ENCODE measurements around the gene RPS18. TPM values are rescaled to one million over a fixed set of nuclear protein-coding genes. Genes with fewer than 3 reads are reported as not detected.
"Not testable (repeated sequence)": the region's sequence is repeated elsewhere in the genome, so short reads cannot be mapped to it uniquely, and the experiment has no call there.

Gene RPS18
- total RNA-seq, 2 experiments from 2014 or later: 2,792 to 2,813 TPM

- ChIA-PET CTCF (interaction anchor here (1.1 to 3.2 kb wide), 6 partner anchors 10 to 112 kb away, joined by 3 to 51 read pairs (median 10); partner anchors contain the start of genes PFDN6, RGL2 and WDR46), POLR2A (interaction anchor here (2.2 to 4.4 kb wide), 3 partner anchors 11 to 20 kb away, joined by 5 to 54 read pairs (median 50); partner anchors contain the start of genes PFDN6, RGL2 and WDR46)
- Mint-ChIP-seq H3K27ac (peak overlapping the region; percentile 77), H3K4me1 (ENCODE audit: low read depth) (peaks cover 52% of the 10 kb centered on the region), H3K36me3 (ENCODE audit: low read depth) (peaks cover 74% of the 10 kb centered on the region), H3K4me3 (peak overlapping the region; percentile 90), H3K27me3 (ENCODE audit: low read depth) (no peaks in the 10 kb centered on the region), H3K9me3 (ENCODE audit: insufficient read depth) (no peaks in the 10 kb centered on the region)
- no peak for ATAC-seq
- DNase-seq: no peak
Observed at GRCh38 chr6:33278810-33279209, 6.9 kb downstream of the RPS18 start.

- no peaks in the 10 kb centered on the region for H3K9me3 Mint-ChIP-seq (ENCODE audit: insufficient read depth)
- H3K4me1 Mint-ChIP-seq (ENCODE audit: low read depth): peaks cover 50% of the 10 kb centered on the region
- DNase-seq (no peak), ATAC-seq (no peak)
- no peaks in the 10 kb centered on the region for H3K27me3 Mint-ChIP-seq (ENCODE audit: low read depth)
- POLR2A ChIA-PET: interaction anchor here (0.6 to 4.4 kb wide), 5 partner anchors 8 to 129 kb away, joined by 3 to 54 read pairs (median 3); partner anchors contain the start of genes PFDN6, RGL2 and WDR46
- H3K27ac Mint-ChIP-seq: peak overlapping the region; percentile 77
- CTCF ChIA-PET: interaction anchor here (0.8 to 3.2 kb wide), 6 partner anchors 10 to 112 kb away, joined by 3 to 51 read pairs (median 5); partner anchors contain the start of genes PFDN6, RGL2 and WDR46
- H3K36me3 Mint-ChIP-seq (ENCODE audit: low read depth): peaks cover 74% of the 10 kb centered on the region
- H3K4me3 Mint-ChIP-seq: peak overlapping the region; percentile 90
Observed at GRCh38 chr6:33279257-33279695, 7.4 kb downstream of the RPS18 start.

- Mint-ChIP-seq H3K4me1 (ENCODE audit: low read depth) (peaks cover 42% of the 10 kb centered on the region), H3K27me3 (ENCODE audit: low read depth) (no peaks in the 10 kb centered on the region), H3K4me3 (no peak overlapping the region), H3K9me3 (ENCODE audit: insufficient read depth) (no peaks in the 10 kb centered on the region), H3K36me3 (ENCODE audit: low read depth) (peaks cover 71% of the 10 kb centered on the region), H3K27ac (peak overlapping the region; percentile 61)
- ATAC-seq: no peak
- no peak for DNase-seq
- CTCF ChIA-PET: interaction anchor here (0.8 to 1.0 kb wide), 2 partner anchors 9 to 10 kb away, joined by 3 to 5 read pairs; partner anchors contain the start of genes PFDN6 and WDR46
- POLR2A ChIA-PET: interaction anchor here (0.6 to 4.4 kb wide), 5 partner anchors 8 to 129 kb away, joined by 3 to 54 read pairs (median 3); partner anchors contain the start of gene RGL2
Observed at GRCh38 chr6:33279971-33280511, 8.2 kb downstream of the RPS18 start.

GRCh38 chr6:33280539-33280938 is 8.7 kb downstream of the RPS18 start:
- H3K27ac Mint-ChIP-seq: peak overlapping the region; percentile 50
- H3K27me3 Mint-ChIP-seq (ENCODE audit: low read depth): no peaks in the 10 kb centered on the region
- ATAC-seq: no peak
- POLR2A ChIA-PET: interaction anchor here (1.1 kb wide), 1 partner anchor 33 kb away, joined by 3 read pairs; no protein-coding TSS in a partner anchor
- CTCF ChIA-PET: interaction anchor here (0.8 kb wide), 1 partner anchor 9 kb away, joined by 3 read pairs; the partner anchor contains the start of genes PFDN6 and WDR46
- peaks cover 66% of the 10 kb centered on the region for H3K36me3 Mint-ChIP-seq (ENCODE audit: low read depth)
- H3K9me3 Mint-ChIP-seq (ENCODE audit: insufficient read depth): no peaks in the 10 kb centered on the region
- no peak for DNase-seq
- H3K4me1 Mint-ChIP-seq (ENCODE audit: low read depth): peaks cover 37% of the 10 kb centered on the region
- no peak overlapping the region for H3K4me3 Mint-ChIP-seq

GRCh38 chr6:33285214-33285613 is 13.3 kb downstream of the RPS18 start:
- ATAC-seq; H3K27ac Mint-ChIP-seq; DNase-seq; H3K27me3 Mint-ChIP-seq (ENCODE audit: low read depth); H3K9me3 Mint-ChIP-seq (ENCODE audit: insufficient read depth); CTCF ChIA-PET; H3K4me3 Mint-ChIP-seq: not testable (repeated sequence)
- POLR2A ChIA-PET: interaction anchor here (1.6 kb wide), 1 partner anchor 8 kb away, joined by 4 read pairs; the partner anchor contains the start of gene B3GALT4
- peaks cover 56% of the 10 kb centered on the region for H3K36me3 Mint-ChIP-seq (ENCODE audit: low read depth)
- peaks cover 34% of the 10 kb centered on the region for H3K4me1 Mint-ChIP-seq (ENCODE audit: low read depth)

GRCh38 chr6:33286946-33287914 is 15.4 kb downstream of the RPS18 start:
- Mint-ChIP-seq H3K9me3 (ENCODE audit: insufficient read depth) (no peaks in the 10 kb centered on the region), H3K4me1 (ENCODE audit: low read depth) (peaks cover 43% of the 10 kb centered on the region), H3K4me3 (peak overlapping the region; percentile 97), H3K27me3 (ENCODE audit: low read depth) (no peaks in the 10 kb centered on the region), H3K36me3 (ENCODE audit: low read depth) (peaks cover 60% of the 10 kb centered on the region), H3K27ac (no peak overlapping the region)
- ChIA-PET CTCF (interaction anchor here (0.6 to 3.3 kb wide), 3 partner anchors 10 to 33 kb away, joined by 4 to 28 read pairs (median 5); partner anchors contain the start of genes B3GALT4 and TAPBP), POLR2A (interaction anchor here (0.7 to 2.7 kb wide), 5 partner anchors 8 to 15 kb away, joined by 3 to 37 read pairs (median 5); partner anchors contain the start of genes B3GALT4, RGL2, RPS18 and VPS52)
- DNase-seq (no peak), ATAC-seq (no peak)

- ChIA-PET CTCF (interaction anchor here (0.6 to 3.3 kb wide), 15 partner anchors 7 to 423 kb away, joined by 3 to 28 read pairs (median 3); partner anchors contain the start of genes B3GALT4, RGL2, RPS18 and SYNGAP1), POLR2A (interaction anchor here (0.6 to 3.4 kb wide), 12 partner anchors 9 to 316 kb away, joined by 3 to 50 read pairs (median 8); partner anchors contain the start of genes B3GALT4, CUTA, RGL2 and RPS18)
- H3K27ac Mint-ChIP-seq: peak overlapping the region; percentile 87
Observed at GRCh38 chr6:33288141-33288920, 16.5 kb downstream of the RPS18 start.

GRCh38 chr6:33288921-33289783 is 17.3 kb downstream of the RPS18 start, which contains the start of the genes PFDN6 and WDR46:
PFDN6 (plus strand) TSS chr6:33289601; CDS start chr6:33289857, 256 bp downstream.
WDR46 (minus strand) TSS chr6:33289239; CDS start chr6:33289170, 69 bp downstream.
- peaks cover 64% of the 10 kb centered on the region for H3K36me3 Mint-ChIP-seq (ENCODE audit: low read depth)
- peak; percentile 97 for ATAC-seq

More at GRCh38 chr6:33288141-33288920, 16.5 kb downstream of the RPS18 start:
- Mint-ChIP-seq H3K4me3 (peak overlapping the region; percentile 97), H3K4me1 (ENCODE audit: low read depth) (peaks cover 43% of the 10 kb centered on the region), H3K27me3 (ENCODE audit: low read depth) (no peaks in the 10 kb centered on the region), H3K9me3 (ENCODE audit: insufficient read depth) (no peaks in the 10 kb centered on the region), H3K36me3 (ENCODE audit: low read depth) (peaks cover 61% of the 10 kb centered on the region)
- no peak for DNase-seq
- ATAC-seq: peak; percentile 8

GRCh38 chr6:33289784-33290315 is 18.0 kb downstream of the RPS18 start:
- ATAC-seq (peak; percentile 21), DNase-seq (no peak)
- peaks cover 61% of the 10 kb centered on the region for H3K36me3 Mint-ChIP-seq (ENCODE audit: low read depth)
- peak overlapping the region; percentile 97 for H3K4me3 Mint-ChIP-seq
- peak overlapping the region; percentile 87 for H3K27ac Mint-ChIP-seq
- ChIA-PET POLR2A (interaction anchor here (0.6 to 3.4 kb wide), 11 partner anchors 8 to 318 kb away, joined by 3 to 50 read pairs (median 7); partner anchors contain the start of genes B3GALT4, CUTA, HLA-DPB1 and RGL2), CTCF (interaction anchor here (0.8 to 3.3 kb wide), 12 partner anchors 9 to 164 kb away, joined by 3 to 28 read pairs (median 3); partner anchors contain the start of genes B3GALT4, RGL2, RPS18 and VPS52)
- peaks cover 46% of the 10 kb centered on the region for H3K4me1 Mint-ChIP-seq (ENCODE audit: low read depth)
- H3K9me3 Mint-ChIP-seq (ENCODE audit: insufficient read depth): no peaks in the 10 kb centered on the region
- no peaks in the 10 kb centered on the region for H3K27me3 Mint-ChIP-seq (ENCODE audit: low read depth)

More at GRCh38 chr6:33288921-33289783, 17.3 kb downstream of the RPS18 start, which contains the start of the genes PFDN6 and WDR46:
- ChIA-PET CTCF (interaction anchor here (0.6 to 3.3 kb wide), 18 partner anchors 8 to 422 kb away, joined by 3 to 28 read pairs (median 3); partner anchors contain the start of genes B3GALT4, RGL2, RPS18 and SYNGAP1), POLR2A (interaction anchor here (0.6 to 3.4 kb wide), 14 partner anchors 8 to 317 kb away, joined by 3 to 50 read pairs (median 6); partner anchors contain the start of genes B3GALT4, CUTA, RGL2 and RPS18)
- Mint-ChIP-seq H3K4me3 (peak within 1 kb of the TSS; percentile 97), H3K27me3 (ENCODE audit: low read depth) (no peaks in the 10 kb centered on the region), H3K27ac (peak within 1 kb of the TSS; percentile 87), H3K9me3 (ENCODE audit: insufficient read depth) (no peaks in the 10 kb centered on the region), H3K4me1 (ENCODE audit: low read depth) (peaks cover 46% of the 10 kb centered on the region)
- peak; percentile 93 for DNase-seq

Data from activated CD8-positive, alpha-beta T cell treated with anti-CD3 and anti-CD28 coated beads, Interleukin-2, amount 10 ng/mL, durations not matched to agents 7 days and 5 days (primary cell).